Activated T-cell treated with anti-CD3 and anti-CD28 coated beads, Interleukin-2, amount 50 U/mL, for 1 hour (primary cell): ENCODE results near the gene MMP24.
A peak's percentile ranks its signal among the peaks of the same experiment; 100 is the strongest.
"Not testable (repeated sequence)": the region's sequence is repeated elsewhere in the genome, so short reads cannot be mapped to it uniquely, and the experiment has no call there.

Experiments
- DNase-seq: peaks from one replicate; pipeline ENCODE4 v3.0.0-alpha.2; 2020

MMP24 gene

DNA sequence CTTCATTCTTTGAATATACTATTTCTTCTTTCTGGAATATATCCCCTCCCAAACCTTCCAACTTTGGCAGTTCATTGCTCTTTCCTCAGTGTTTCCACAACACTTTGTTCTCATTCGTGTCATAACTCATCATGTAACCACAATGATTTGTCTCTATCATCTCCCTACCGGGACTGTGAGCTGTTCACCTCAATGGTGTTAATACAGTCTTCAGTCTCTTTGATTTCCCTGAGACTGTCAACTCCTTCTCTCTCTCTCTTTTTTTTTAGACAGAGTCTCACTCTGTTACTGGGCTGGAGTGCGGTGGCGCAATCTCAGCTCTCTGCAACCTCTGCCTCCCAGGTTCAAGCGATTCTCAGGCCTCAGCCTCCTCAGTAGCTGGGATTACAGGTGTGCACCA lies 2.5 kb upstream of the MMP24 start:
- DNase-seq, result no peak

DNA sequence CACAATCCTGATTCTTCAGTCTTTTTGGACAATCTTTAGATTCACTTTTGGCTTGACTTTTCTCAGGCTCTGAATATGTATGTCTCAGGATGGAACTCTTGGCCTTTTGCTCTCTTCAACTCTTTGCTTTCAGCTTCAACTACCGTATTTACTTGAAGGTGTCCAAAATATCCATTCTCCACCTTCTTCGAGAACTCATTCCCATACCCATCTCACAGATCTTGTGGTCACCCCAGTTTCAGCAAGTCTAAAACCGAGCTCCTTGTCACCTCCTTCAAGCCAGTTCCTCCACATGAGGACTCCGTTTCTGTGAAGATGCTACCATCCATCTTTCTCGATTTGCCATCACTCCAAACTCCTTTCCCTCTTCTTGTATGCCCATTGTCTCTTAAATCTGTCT lies 2.0 kb upstream of the MMP24 start:
- DNase-seq, result no peak

DNA sequence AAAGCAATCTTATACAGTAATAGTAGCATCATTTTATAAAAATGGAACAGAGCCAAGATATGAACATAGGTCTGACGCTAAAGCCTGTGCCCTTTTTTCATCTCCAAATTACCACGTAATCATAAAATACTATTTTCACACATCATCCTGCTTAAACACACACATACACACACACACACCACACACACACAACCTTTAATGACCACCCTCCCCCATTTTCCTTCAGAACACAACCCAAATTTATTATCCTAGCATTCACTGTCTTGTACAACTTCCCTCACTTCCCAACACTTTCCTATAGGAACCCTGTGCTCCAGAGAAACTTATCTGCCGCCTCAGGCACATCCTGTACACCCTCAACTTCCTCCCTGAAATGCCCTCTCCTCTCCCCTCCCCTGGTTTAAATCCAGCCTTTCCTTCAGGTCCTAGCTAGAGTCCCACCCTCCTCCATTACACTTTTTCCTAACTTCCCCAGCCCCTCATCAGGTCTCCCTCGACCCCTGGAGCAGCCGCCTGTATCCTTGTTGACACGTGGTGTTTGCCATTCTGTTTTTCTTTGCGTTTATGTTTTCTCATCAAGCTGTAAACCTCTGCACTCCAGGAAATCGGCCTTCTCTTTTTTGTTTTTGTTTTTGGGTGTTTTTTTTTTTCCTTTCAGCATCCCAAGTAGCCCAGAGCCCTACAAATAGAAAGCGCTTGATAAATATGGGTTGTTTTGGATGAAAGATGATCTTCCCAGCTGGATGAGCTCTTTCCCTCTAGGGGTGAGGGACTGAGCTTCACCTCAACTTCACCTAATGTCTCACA lies 968 bp upstream of the MMP24 start:
- DNase-seq, result no peak

DNA sequence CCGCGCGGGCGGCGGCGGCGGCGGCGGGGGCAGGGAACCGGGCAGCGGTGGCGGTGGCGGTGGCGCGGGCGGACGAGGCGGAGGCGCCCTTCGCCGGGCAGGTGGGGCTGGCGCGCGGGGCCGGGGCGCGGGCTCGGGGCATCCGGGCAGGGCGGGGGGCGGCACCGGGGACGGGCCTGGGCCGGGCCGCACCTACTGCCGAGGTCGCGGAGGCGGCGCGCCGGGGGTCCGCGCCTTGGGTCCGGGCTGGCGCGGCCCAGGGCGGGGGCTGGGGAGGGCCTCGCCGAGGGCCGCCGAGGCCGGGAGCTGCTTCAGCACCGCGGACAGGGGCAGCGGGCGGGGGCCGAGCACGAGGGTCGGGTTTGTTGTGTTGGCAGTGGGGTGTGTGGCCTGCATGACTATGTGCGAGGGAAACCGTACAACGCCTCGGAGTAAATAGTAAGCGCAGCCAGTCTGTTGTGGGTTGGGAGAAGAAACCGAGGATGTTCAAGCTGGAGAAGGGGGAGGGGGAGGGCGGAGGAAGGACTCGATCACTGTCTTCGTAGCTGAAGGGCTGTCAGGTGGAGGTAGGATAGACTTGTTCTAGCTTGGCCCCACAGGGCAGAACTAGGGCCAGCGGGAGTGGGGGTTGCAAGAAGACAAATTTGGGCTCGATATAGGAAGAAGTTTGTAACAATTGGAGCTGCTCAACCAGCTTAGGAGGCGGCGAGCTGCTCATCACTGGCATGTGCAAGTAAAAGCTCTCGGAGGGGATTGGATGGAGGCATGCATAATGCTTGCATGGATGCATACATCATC lies 593 bp downstream of the MMP24 start:
- peak; percentile 52 for DNase-seq

DNA sequence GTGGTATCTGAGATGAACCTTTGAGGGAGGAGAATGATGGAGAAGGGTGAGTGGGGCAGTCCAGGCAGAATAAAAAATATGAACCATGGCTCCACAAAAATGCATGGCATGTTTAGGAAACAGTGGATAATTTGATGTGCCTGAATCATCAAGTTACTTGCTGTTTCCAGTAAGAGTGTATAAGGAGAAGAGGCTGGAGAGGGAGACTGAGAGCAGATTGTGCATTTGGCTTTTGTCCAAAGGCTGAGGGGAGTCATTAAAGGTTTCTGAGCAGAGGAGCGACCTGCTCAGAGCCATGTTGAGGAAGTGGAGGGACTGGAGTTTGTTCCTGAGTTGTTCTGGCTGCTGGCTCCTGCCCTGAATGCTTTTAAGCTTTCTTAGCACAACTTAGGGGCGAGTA lies 6.1 kb downstream of the MMP24 start:
- DNase-seq, result no peak

- no peak for DNase-seq
Observed at GRCh38 chr20:35235881-35236280, 9.4 kb downstream of the MMP24 start.

DNA sequence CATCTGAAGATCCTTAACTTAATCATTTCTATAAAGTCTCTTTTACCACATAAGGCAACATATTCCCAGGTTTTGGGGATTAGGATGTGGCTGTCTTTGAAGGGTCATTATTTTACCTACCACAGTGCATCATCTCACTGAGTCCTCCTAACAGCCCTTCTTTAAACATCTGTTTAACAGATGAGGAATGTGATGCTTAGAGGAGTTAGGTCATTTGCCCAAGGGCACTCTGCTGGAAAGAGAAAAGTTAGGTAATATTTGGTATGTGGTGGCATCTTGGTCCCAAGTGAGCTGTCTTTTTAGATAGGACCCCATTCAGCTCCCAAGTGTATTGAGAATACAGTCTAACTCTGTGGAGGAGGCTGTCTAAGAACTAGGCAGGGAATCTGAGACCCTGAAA lies 11.0 kb downstream of the MMP24 start:
- DNase-seq, result no peak

GRCh38 chr20:35238170-35238569 lies 11.7 kb downstream of the MMP24 start:
- DNase-seq, result no peak

GRCh38 chr20:35238735-35239134 lies 12.2 kb downstream of the MMP24 start:
- no peak for DNase-seq

GRCh38 chr20:35240083-35240810 lies 13.8 kb downstream of the MMP24 start:
- no peak for DNase-seq

DNA sequence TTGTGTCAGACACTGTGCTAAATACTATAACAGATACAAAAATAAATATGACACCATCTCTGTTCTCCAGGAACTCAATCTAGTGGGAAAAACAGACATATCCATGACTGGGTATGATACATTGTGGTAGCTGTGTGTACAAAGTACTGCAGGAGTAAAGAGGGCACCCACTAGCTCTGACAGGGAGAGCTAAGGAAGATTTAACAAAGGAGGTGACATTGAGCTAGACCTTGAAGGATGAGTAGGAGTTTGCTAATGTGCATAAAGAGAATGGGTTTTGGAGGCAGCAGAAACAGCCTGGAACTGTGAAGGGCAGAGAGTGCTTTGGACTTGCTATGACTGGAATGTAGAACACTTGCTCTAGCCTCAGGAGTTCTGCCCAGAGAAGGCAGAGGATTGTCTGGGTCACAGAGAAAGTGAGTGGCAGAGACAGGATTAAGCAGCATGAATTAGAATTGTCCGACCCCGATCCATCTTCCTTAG lies 14.4 kb downstream of the MMP24 start:
- DNase-seq, result no peak

DNA sequence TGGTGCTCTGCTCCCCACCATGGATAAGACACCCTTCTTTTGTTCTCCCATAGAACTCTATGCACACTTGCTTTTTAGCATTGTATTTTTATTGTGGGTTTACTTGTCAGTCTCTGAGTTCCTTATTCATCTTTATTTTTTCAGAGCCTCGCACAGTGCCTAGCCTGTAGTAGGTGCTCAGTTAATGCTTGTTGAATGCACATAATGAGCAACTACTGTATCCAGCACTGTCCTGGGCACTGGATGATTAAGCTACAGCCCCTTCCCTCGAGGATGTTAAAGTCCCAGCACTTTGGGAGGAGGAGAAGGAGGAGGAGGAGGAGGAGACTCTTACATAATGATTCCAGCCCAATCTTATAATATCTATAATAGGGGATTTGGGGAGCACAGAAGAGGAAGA lies 16.8 kb downstream of the MMP24 start:
- DNase-seq, result no peak

DNA sequence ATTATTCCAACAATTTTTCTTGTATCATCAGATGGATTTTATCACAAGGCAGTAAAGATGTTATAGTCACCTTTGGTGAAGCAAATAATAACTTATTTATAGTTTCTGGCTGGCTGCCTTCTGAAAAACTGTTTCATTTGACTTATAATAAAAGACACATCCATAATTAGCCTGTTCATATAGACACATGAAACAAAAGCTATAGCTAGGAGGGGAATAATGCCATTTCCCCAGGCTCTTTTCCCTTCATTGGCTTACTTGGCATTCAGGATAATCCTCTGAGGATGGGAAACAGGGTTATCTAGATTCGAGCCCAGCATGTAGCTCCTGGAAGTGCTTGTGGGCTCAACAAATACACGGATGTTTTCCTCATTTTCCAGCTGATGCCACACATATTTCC lies 17.5 kb downstream of the MMP24 start:
- no peak for DNase-seq

GRCh38 chr20:35246723-35247122 lies 20.2 kb downstream of the MMP24 start:
- DNase-seq, result no peak

- DNase-seq, result no peak
Observed at GRCh38 chr20:35248641-35249475, 22.4 kb downstream of the MMP24 start.

GRCh38 chr20:35251613-35251940 lies 25.1 kb downstream of the MMP24 start:
- DNase-seq, result no peak

GRCh38 chr20:35252037-35252461 lies 25.6 kb downstream of the MMP24 start:
- no peak for DNase-seq

- DNase-seq, result not testable (repeated sequence)
Observed at GRCh38 chr20:35252598-35252997, 26.1 kb downstream of the MMP24 start.

DNA sequence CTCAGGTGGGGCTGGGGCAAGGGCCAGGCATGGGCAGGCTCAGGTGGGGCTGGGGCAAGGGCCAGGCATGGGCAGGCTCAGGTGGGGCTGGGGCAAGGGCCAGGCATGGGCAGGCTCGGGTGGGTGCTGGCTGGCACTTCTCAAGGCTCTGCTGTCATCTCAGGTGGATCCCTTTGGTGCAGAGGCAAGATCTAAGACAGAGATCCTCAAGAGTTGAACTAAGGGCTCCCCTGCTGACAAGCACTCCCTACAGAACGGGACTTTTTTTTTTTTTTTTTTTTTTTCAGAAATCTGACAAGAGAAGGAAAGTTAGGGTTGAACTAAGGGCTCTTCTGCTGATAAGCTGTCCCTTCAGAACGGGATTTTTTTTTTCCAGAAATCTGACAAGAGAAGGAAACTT lies 26.5 kb downstream of the MMP24 start:
- no peak for DNase-seq

DNA sequence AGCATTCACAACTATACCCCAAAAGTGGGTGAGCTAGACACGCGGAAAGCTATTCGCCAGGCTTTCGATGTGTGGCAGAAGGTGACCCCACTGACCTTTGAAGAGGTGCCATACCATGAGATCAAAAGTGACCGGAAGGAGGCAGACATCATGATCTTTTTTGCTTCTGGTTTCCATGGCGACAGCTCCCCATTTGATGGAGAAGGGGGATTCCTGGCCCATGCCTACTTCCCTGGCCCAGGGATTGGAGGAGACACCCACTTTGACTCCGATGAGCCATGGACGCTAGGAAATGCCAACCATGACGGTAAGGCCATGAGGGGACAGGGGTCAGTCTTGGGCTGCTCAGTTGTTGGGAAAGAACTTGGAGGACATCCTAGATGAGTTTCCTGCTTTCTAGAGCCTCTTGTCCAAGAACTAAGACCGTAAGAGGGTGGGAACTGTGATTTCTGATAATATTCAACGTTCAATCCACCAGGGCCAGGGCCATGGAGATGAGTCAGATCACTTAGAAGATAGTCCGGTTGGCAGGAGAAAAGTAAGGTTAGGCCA lies 28.0 kb downstream of the MMP24 start:
- no peak for DNase-seq

DNA sequence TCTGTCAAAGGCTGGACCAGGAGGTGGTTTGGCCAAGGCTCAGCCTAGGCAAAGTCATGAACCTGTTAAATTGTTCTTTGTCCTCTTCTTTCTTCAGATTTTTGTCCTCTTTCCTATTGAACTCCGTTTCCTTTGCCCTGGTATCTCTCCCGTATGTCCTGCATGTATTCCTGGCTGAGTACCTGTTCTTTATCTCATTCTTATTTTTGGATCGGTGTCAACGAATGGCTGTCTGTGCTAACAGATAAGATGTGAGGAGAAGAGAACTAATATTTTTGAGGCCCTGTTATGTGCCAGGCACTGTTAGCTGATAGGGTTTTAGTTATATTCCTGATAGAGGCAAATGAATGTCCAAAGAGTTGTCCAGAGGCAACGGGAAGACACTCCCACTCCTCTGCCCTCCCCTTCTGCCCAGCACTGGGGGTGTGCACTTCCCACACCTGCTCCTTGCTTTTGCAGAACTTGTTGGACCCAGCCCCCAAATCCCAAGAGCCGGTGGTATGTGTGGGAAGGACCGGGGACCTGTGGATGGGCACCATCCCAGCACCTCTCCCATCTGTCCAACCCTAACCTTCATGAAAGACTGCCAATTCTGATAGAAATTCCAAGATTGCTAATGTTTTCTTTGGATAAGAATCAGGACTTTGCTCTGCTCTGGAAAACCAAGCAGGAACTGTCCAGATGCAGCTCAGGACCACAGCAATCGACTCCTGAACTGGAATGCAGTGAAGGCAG lies 30.9 kb downstream of the MMP24 start:
- no peak for DNase-seq

DNA sequence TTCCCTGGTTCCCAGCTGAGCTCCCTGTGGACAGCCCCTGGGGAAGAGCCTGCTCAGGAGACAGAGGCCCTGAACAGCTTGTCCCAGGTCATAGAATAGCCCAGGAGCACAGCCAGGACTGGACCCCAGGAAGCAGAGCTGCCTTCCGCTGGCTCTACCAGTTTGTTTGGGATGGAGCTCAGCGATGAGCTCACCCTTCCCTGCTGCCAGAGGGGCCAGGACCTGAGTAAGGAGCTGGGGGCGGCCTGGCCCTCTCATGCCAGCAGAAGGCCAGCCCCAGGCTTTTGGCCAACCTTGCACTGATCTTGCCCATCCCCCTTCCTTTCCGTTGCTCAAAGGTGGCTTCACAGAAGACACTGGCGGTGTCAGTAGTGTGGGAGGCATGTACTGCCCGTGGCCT lies 33.9 kb downstream of the MMP24 start:
- no peak for DNase-seq
